Epithelial cell of proximal tubule (primary cell): ENCODE measurements around the gene PDZRN3. TPM values are rescaled to one million over a fixed set of nuclear protein-coding genes. Genes with fewer than 3 reads are reported as not detected.

ENCODE experiments used
- DNase-seq: peaks from one replicate; pipeline ENCODE4 v3.0.0-alpha.2; 2011; ENCODE audit warnings: low read depth
- H3K4me3 ChIP-seq: 2 replicates; pipeline ENCODE4 v1.5.1; 2011; ENCODE audit warnings: low read depth, mild to moderate bottlenecking, low read length
- CTCF ChIP-seq: conservative IDR thresholded peaks from 2 replicates; pipeline ENCODE4 v1.5.1; 2012; ENCODE audit warnings: low read depth, mild to moderate bottlenecking, low read length
- total RNA-seq: library from RNA; depleted of rRNA; stranded (reverse); fragments of >200 nt; gene quantifications from 2 replicates; pipeline ENCODE4 v1.2.3, GENCODE V29; 2015

PDZRN3 gene
- total RNA-seq, 1 donor from 2014 or later: 0.17 TPM

- H3K4me3 ChIP-seq: no peak overlapping the region
- no peak for DNase-seq
These were observed 271.7 kb downstream of the PDZRN3 start for GRCh38 chr3:73352841-73353645.

GRCh38 chr3:73351423-73352071 is 273.2 kb downstream of the PDZRN3 start:
- no peak overlapping the region for H3K4me3 ChIP-seq
- DNase-seq: no peak
- no peak for TF ChIP-seq CTCF

More at GRCh38 chr3:73352841-73353645, 271.7 kb downstream of the PDZRN3 start:
- TF ChIP-seq CTCF: no peak

- no peak overlapping the region for H3K4me3 ChIP-seq
- no peak for TF ChIP-seq CTCF
- no peak for DNase-seq
These were observed 273.7 kb downstream of the PDZRN3 start for GRCh38 chr3:73350996-73351395.

- DNase-seq: no peak
- TF ChIP-seq CTCF: no peak
- no peak overlapping the region for H3K4me3 ChIP-seq
These were observed 275.1 kb downstream of the PDZRN3 start for GRCh38 chr3:73349657-73350056.

- no peak for TF ChIP-seq CTCF
- DNase-seq: no peak
- H3K4me3 ChIP-seq: no peak overlapping the region
These were observed 282.7 kb downstream of the PDZRN3 start for GRCh38 chr3:73342077-73342476.

GRCh38 chr3:73341272-73341935 is 283.3 kb downstream of the PDZRN3 start:
- no peak overlapping the region for H3K4me3 ChIP-seq
- no peak for TF ChIP-seq CTCF
- no peak for DNase-seq
